PFSK-1 (cell line): ENCODE measurements around the gene CDK2AP2.

Experiments
- FOXP2 ChIP-seq: optimal IDR thresholded peaks from 2 replicates; pipeline ENCODE3; 2011; ENCODE audit warnings: borderline replicate concordance, control low read depth, inconsistent platforms; ENCODE audit not compliant: insufficient read depth; ENCODE audit errors: extremely low read length, extremely low read depth
- POLR2AphosphoS5 ChIP-seq: IDR thresholded peaks from 2 replicates; pipeline ENCODE4 v1.6.1; 2012; ENCODE audit warnings: low read depth, mild to moderate bottlenecking, control low read depth, low read length, moderate library complexity
- REST ChIP-seq, 2 experiments: IDR thresholded peaks; 2 replicates each; pipeline versions ENCODE4 v1.6.1 to v1.8.0; 2011 to 2012; ENCODE audit warnings: low read depth in 2 of 2, low read length in 2 of 2, control low read depth in 1 of 2, inconsistent platforms in 1 of 2, mild to moderate bottlenecking in 1 of 2, moderate library complexity in 1 of 2; ENCODE audit not compliant: insufficient read depth in 1 of 2
- SIN3A ChIP-seq: IDR thresholded peaks from 2 replicates; pipeline ENCODE4 v1.6.1; 2012; ENCODE audit warnings: mild to moderate bottlenecking, low read length, moderate library complexity, borderline replicate concordance; ENCODE audit not compliant: insufficient read depth
- TAF1 ChIP-seq: IDR thresholded peaks from 2 replicates; pipeline ENCODE4 v1.6.1; 2012; ENCODE audit warnings: low read length, control low read depth, borderline replicate concordance; ENCODE audit not compliant: insufficient read depth

Gene CDK2AP2

DNA sequence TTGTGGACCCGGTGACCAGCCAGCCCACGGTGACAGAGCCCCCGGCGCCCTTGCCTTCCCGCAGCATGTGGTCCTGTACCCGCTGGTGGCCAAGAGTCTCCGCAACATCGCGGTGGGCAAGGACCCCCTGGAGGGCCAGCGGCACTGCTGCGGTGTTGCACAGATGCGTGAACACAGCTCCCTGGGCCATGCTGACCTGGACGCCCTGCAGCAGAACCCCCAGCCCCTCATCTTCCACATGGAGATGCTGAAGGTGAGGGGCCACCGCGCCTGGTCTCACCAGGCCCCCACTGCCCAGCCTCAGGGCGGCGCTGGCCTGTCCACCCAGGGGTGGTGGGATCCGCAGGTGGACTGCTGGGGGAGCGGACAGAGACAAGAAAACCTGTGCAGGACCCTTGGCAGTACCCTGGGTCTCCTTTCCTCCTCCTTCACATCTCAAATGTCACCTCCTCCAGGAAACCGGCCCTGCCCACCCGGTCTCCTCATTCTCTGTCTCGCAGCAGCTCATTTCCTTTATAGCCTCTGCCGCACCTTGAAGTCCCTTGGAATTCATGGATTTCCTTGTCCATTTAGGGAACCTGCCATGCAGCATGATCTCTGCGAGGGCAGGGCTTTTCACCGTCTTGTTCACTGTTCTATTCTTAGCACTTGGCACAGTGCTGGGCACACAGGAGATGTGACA, 18.6 kb downstream of the CDK2AP2 start:
- TF ChIP-seq FOXP2 = no peak
- TF ChIP-seq REST (IDR thresholded peaks at IDR 0.05; ENCODE audit: insufficient read depth in 1 of 2, low read depth in 2 of 2, low read length in 2 of 2) = no peak
- TF ChIP-seq TAF1 = no peak
- TF ChIP-seq POLR2AphosphoS5 = no peak
- TF ChIP-seq SIN3A = no peak

DNA sequence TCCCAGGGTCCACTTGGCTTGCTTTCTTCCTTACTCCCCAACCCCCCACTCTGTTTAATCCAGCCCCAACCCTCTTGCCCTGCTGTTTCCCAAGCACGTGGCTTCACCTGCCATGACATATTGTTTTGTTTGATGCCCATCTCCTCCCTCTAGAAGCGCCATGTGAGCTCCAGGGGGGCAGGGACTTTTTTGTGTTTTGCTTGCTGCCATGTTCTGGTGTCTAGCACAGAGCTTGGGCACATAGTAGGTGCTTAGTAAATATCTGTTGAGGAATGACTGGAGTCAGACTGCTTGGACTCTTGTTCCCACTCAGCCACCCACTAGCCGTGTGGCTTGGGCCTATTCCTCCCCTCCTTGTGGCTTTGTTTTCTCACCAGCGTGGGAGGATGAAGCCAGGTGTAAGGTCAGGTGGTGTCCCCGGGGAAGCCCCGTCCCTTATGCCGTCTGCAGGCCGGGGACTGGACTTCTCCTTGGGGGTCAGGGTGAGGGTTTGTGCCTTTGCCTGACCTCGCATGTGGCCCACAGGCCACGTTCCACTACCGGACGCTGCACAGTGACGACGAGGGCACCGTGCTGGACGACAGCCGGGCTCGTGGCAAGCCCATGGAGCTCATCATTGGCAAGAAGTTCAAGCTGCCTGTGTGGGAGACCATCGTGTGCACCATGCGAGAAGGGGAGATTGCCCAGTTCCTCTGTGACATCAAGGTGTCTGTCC, 21.3 kb downstream of the CDK2AP2 start:
- TF ChIP-seq REST (IDR thresholded peaks at IDR 0.05; ENCODE audit: insufficient read depth in 1 of 2, low read depth in 2 of 2, low read length in 2 of 2) = no peak
- no peak for TF ChIP-seq SIN3A
- no peak for TF ChIP-seq TAF1
- no peak for TF ChIP-seq POLR2AphosphoS5
- no peak for TF ChIP-seq FOXP2

GRCh38 chr11:67484847-67485311, 23.1 kb downstream of the CDK2AP2 start:
- TF ChIP-seq REST (IDR thresholded peaks at IDR 0.05; ENCODE audit: insufficient read depth in 1 of 2, low read depth in 2 of 2, low read length in 2 of 2) (no peak), TAF1 (no peak), POLR2AphosphoS5 (no peak), FOXP2 (no peak), SIN3A (no peak)

- TF ChIP-seq TAF1 = no peak
These were observed 23.9 kb downstream of the CDK2AP2 start for GRCh38 chr11:67483831-67484665.

GRCh38 chr11:67482827-67483798, 24.8 kb downstream of the CDK2AP2 start, which contains the start of gene AIP:
Gene AIP, plus strand, starts transcription at chr11:67483026. Its CDS starts 133 bp downstream, at chr11:67483159.
- peak; percentile 57 for TF ChIP-seq FOXP2
- TF ChIP-seq POLR2AphosphoS5 = peak; percentile 73
- TF ChIP-seq TAF1 = peak; percentile 92
- peak in 1 of 2 experiments; percentile 15; a peak in 1 of 4 replicates for TF ChIP-seq REST (IDR thresholded peaks at IDR 0.05; ENCODE audit: insufficient read depth in 1 of 2, low read depth in 2 of 2, low read length in 2 of 2)
- no peak for TF ChIP-seq SIN3A
